HepG2 (cell line): ENCODE data around the gene PGPEP1. TPM values are rescaled to one million over a fixed set of nuclear protein-coding genes. Genes with fewer than 3 reads are reported as not detected.

Source experiments
- AGO1 ChIP-seq: fragments of 200-400 bp; formaldehyde crosslinking; IDR thresholded peaks from 2 replicates; pipeline ENCODE4 v1.6.1; 2017; ENCODE audit warnings: mild to moderate bottlenecking, low read depth, low read length, moderate library complexity; ENCODE audit not compliant: poor library complexity, severe bottlenecking
- CHD2 ChIP-seq: IDR thresholded peaks from 2 replicates; pipeline ENCODE4 v1.6.1; 2011; ENCODE audit warnings: low read depth, low read length, improper control_type of control experiment
- EHMT2 ChIP-seq: fragments of 200-600 bp; sonication (generic); IDR thresholded peaks from 2 replicates; pipeline ENCODE4 v1.7.0; 2017; ENCODE audit warnings: antibody characterized with exemption, low read depth, low read length, borderline replicate concordance
- EP300 ChIP-seq, 3 experiments: sonication (generic) in 1 of 3; formaldehyde crosslinking in 1 of 3; IDR thresholded peaks; 2 replicates each; pipeline versions ENCODE4 v1.5.1 to v1.6.1; 2011 to 2020; ENCODE audit warnings: low read depth in 2 of 3, low read length in 2 of 3, borderline replicate concordance in 1 of 3, improper control_type of control experiment in 1 of 3, mild to moderate bottlenecking in 1 of 3, missing genetic modification reagents in 1 of 3, moderate library complexity in 1 of 3
- HDAC6 ChIP-seq: fragments of 200-600 bp; sonication (generic); IDR thresholded peaks from 2 replicates; pipeline ENCODE4 v1.7.0; 2017; ENCODE audit warnings: mild to moderate bottlenecking, antibody characterized with exemption, low read length, low read depth
- HNRNPH1 ChIP-seq: fragments of 200-400 bp; formaldehyde crosslinking; optimal IDR thresholded peaks from 2 replicates; pipeline ENCODE3; 2017; ENCODE audit warnings: mild to moderate bottlenecking, low read depth, low read length
- MTA1 ChIP-seq: sonication (generic); formaldehyde crosslinking; IDR thresholded peaks from 2 replicates; pipeline ENCODE4 v1.4.0; 2020; ENCODE audit warnings: missing genetic modification reagents, mild to moderate bottlenecking, borderline replicate concordance
- NFE2 ChIP-seq: sonication (generic); formaldehyde crosslinking; IDR thresholded peaks from 2 replicates; pipeline ENCODE4 v1.4.0; 2020; ENCODE audit warnings: missing genetic modification reagents
- SIN3B ChIP-seq: fragments of 150-350 bp; IDR thresholded peaks from 2 replicates; pipeline ENCODE4 v1.6.1; 2014; ENCODE audit warnings: low read length
- YEATS2 ChIP-seq: sonication (generic); formaldehyde crosslinking; IDR thresholded peaks from 2 replicates; pipeline ENCODE4 v1.4.0; 2020; ENCODE audit warnings: missing genetic modification reagents, borderline replicate concordance
- ZFY ChIP-seq: sonication (generic); formaldehyde crosslinking; IDR thresholded peaks from 2 replicates; pipeline ENCODE4 v1.4.0; 2020; ENCODE audit warnings: missing genetic modification reagents
- ZMAT3 ChIP-seq: sonication (generic); formaldehyde crosslinking; conservative IDR thresholded peaks from 2 replicates; pipeline ENCODE4 v1.7.0; 2021; ENCODE audit warnings: missing genetic modification reagents
- ZMYM3 ChIP-seq: sonication (generic); formaldehyde crosslinking; IDR thresholded peaks from 2 replicates; pipeline ENCODE4 v1.5.1; 2020; ENCODE audit warnings: mild to moderate bottlenecking, missing genetic modification reagents
- ZNF230 ChIP-seq: sonication (generic); formaldehyde crosslinking; IDR thresholded peaks from 2 replicates; pipeline ENCODE4 v1.4.0; 2020; ENCODE audit warnings: mild to moderate bottlenecking, missing genetic modification reagents
- ZNF775 ChIP-seq: sonication (generic); formaldehyde crosslinking; IDR thresholded peaks from 2 replicates; pipeline ENCODE4 v1.4.0; 2020; ENCODE audit warnings: missing genetic modification reagents, mild to moderate bottlenecking, moderate library complexity, borderline replicate concordance
- ZSCAN21 ChIP-seq: sonication (generic); formaldehyde crosslinking; IDR thresholded peaks from 2 replicates; pipeline ENCODE4 v1.8.0; 2022; ENCODE audit warnings: mild to moderate bottlenecking, missing genetic modification reagents, moderate library complexity, borderline replicate concordance
- polyA plus RNA-seq, 8 experiments: library from polyadenylated mRNA; depleted of rRNA in 3 of 8; stranded (reverse) in 7 of 8; unstranded in 1 of 8; fragments of >200 nt; fragmentation: Illumina TruSeq in 4 of 8; extraction: Trizol in 4 of 8; gene quantifications; 2 replicates each; pipeline versions ENCODE4 v1.2.1 to v1.2.3, GENCODE V29; 2011 to 2016; ENCODE audit warnings: low read depth in 4 of 8, missing spikeins in 1 of 8, mixed read lengths in 1 of 8; ENCODE audit not compliant: insufficient read depth in 1 of 8
- total RNA-seq, 5 experiments: library from RNA; depleted of rRNA; stranded (reverse); fragments of >200 nt; fragmentation: Illumina TruSeq; extraction: Trizol; gene quantifications; 2 replicates each; pipeline ENCODE4 v1.2.3, GENCODE V29; 2016; ENCODE audit warnings: low read depth in 1 of 5
- TF ChIP-seq, protein P1 (sequence below): sonication (generic); formaldehyde crosslinking; conservative IDR thresholded peaks from 2 replicates; pipeline ENCODE4 v1.4.0; 2020; ENCODE audit warnings: mild to moderate bottlenecking, missing genetic modification reagents, moderate library complexity
- TF ChIP-seq, protein P2 (sequence below): sonication (generic); formaldehyde crosslinking; IDR thresholded peaks from 2 replicates; pipeline ENCODE4 v1.5.0; 2020; ENCODE audit warnings: missing genetic modification reagents
- TF ChIP-seq, protein P3 (sequence below): sonication (generic); formaldehyde crosslinking; IDR thresholded peaks from 2 replicates; pipeline ENCODE4 v1.4.0; 2020; ENCODE audit warnings: missing genetic modification reagents
- TF ChIP-seq, protein P4 (sequence below): IDR thresholded peaks from 2 replicates; pipeline ENCODE4 v1.6.1; 2012; ENCODE audit warnings: inconsistent platforms
- TF ChIP-seq, protein P5 (sequence below): sonication (generic); formaldehyde crosslinking; IDR thresholded peaks from 2 replicates; pipeline ENCODE4 v1.4.0; 2020; ENCODE audit warnings: missing genetic modification reagents, borderline replicate concordance

The PGPEP1 gene
- total and polyA plus RNA-seq, 2 of the 13 experiments (the other 11 are each of a cell fraction or from before 2014, with no cell fraction given) = 53.1 to 56.6 TPM

DNA sequence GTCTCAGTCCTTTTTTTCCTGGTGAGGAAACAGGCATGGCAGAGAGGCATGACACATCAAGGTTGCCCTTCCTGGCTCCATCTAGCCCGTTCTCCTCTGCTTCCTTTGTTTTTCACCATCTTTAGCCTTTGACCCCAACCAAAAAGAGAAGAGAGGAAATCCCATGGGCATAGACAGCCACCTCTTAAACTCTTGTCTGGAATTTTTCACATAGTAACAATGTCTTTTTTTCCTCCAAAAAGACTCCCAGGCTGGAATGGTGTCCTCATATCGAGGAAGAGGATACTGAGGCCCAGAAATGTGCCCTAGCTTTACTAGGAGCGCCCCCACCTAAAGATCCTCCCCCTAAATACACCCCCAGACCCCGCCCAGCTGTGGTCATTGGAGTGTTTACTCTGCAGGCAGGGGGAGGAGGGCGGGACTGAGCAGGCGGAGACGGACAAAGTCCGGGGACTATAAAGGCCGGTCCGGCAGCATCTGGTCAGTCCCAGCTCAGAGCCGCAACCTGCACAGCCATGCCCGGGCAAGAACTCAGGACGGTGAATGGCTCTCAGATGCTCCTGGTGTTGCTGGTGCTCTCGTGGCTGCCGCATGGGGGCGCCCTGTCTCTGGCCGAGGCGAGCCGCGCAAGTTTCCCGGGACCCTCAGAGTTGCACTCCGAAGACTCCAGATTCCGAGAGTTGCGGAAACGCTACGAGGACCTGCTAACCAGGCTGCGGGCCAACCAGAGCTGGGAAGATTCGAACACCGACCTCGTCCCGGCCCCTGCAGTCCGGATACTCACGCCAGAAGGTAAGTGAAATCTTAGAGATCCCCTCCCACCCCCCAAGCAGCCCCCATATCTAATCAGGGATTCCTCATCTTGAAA, 45.5 kb downstream of the PGPEP1 start, which contains the start of gene GDF15 (continued):
- TF ChIP-seq, protein P1, sequence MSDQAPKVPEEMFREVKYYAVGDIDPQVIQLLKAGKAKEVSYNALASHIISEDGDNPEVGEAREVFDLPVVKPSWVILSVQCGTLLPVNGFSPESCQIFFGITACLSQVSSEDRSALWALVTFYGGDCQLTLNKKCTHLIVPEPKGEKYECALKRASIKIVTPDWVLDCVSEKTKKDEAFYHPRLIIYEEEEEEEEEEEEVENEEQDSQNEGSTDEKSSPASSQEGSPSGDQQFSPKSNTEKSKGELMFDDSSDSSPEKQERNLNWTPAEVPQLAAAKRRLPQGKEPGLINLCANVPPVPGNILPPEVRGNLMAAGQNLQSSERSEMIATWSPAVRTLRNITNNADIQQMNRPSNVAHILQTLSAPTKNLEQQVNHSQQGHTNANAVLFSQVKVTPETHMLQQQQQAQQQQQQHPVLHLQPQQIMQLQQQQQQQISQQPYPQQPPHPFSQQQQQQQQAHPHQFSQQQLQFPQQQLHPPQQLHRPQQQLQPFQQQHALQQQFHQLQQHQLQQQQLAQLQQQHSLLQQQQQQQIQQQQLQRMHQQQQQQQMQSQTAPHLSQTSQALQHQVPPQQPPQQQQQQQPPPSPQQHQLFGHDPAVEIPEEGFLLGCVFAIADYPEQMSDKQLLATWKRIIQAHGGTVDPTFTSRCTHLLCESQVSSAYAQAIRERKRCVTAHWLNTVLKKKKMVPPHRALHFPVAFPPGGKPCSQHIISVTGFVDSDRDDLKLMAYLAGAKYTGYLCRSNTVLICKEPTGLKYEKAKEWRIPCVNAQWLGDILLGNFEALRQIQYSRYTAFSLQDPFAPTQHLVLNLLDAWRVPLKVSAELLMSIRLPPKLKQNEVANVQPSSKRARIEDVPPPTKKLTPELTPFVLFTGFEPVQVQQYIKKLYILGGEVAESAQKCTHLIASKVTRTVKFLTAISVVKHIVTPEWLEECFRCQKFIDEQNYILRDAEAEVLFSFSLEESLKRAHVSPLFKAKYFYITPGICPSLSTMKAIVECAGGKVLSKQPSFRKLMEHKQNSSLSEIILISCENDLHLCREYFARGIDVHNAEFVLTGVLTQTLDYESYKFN (CRISPR knock-in tag) = peak; percentile 94
- TF ChIP-seq SIN3B (peak; percentile 49; the same call in 1 of the 2 replicates), AGO1 (peak; percentile 89), YEATS2 (CRISPR knock-in tag) (no peak; the same call in 1 of the 2 replicates), ZNF775 (CRISPR knock-in tag) (peak; percentile 96), ZSCAN21 (peak; percentile 95), ZMYM3 (peak; percentile 91), MTA1 (peak; percentile 91; the same call in 1 of the 2 replicates), EHMT2 (no peak), NFE2 (CRISPR knock-in tag) (no peak), CHD2 (peak; percentile 51; the same call in 1 of the 2 replicates), HDAC6 (no peak), ZFY (CRISPR knock-in tag) (peak; percentile 74), EP300 (IDR thresholded peaks at IDR 0.05; ENCODE audit: low read depth in 2 of 2, low read length in 2 of 2) (peak; percentile 75 to 89), EP300 (CRISPR knock-in tag; IDR thresholded peaks at IDR 0.05; ENCODE audit: borderline replicate concordance) (peak; percentile 61), HNRNPH1 (no peak), ZNF230 (CRISPR knock-in tag) (peak; percentile 88), ZMAT3 (CRISPR knock-in tag) (peak; percentile 85; the same call in 1 of the 2 replicates)
- TF ChIP-seq, protein P2, sequence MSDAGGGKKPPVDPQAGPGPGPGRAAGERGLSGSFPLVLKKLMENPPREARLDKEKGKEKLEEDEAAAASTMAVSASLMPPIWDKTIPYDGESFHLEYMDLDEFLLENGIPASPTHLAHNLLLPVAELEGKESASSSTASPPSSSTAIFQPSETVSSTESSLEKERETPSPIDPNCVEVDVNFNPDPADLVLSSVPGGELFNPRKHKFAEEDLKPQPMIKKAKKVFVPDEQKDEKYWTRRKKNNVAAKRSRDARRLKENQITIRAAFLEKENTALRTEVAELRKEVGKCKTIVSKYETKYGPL = peak; percentile 93
- TF ChIP-seq, protein P3, sequence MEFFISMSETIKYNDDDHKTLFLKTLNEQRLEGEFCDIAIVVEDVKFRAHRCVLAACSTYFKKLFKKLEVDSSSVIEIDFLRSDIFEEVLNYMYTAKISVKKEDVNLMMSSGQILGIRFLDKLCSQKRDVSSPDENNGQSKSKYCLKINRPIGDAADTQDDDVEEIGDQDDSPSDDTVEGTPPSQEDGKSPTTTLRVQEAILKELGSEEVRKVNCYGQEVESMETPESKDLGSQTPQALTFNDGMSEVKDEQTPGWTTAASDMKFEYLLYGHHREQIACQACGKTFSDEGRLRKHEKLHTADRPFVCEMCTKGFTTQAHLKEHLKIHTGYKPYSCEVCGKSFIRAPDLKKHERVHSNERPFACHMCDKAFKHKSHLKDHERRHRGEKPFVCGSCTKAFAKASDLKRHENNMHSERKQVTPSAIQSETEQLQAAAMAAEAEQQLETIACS (CRISPR knock-in tag) = peak; percentile 64
- TF ChIP-seq, protein P4, sequence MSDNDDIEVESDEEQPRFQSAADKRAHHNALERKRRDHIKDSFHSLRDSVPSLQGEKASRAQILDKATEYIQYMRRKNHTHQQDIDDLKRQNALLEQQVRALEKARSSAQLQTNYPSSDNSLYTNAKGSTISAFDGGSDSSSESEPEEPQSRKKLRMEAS = peak; percentile 73
- TF ChIP-seq, protein P5, sequence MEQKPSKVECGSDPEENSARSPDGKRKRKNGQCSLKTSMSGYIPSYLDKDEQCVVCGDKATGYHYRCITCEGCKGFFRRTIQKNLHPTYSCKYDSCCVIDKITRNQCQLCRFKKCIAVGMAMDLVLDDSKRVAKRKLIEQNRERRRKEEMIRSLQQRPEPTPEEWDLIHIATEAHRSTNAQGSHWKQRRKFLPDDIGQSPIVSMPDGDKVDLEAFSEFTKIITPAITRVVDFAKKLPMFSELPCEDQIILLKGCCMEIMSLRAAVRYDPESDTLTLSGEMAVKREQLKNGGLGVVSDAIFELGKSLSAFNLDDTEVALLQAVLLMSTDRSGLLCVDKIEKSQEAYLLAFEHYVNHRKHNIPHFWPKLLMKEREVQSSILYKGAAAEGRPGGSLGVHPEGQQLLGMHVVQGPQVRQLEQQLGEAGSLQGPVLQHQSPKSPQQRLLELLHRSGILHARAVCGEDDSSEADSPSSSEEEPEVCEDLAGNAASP (CRISPR knock-in tag) = peak; percentile 83
